ENCODE results near the gene NDUFAF3. TPM values are rescaled to one million over a fixed set of nuclear protein-coding genes. Genes with fewer than 3 reads are reported as not detected.
A peak's percentile ranks its signal among the peaks of the same experiment; 100 is the strongest.

NDUFAF3 gene
- total RNA-seq, 2 donors from 2014 or later = 32.9 to 39.1 TPM

DNA sequence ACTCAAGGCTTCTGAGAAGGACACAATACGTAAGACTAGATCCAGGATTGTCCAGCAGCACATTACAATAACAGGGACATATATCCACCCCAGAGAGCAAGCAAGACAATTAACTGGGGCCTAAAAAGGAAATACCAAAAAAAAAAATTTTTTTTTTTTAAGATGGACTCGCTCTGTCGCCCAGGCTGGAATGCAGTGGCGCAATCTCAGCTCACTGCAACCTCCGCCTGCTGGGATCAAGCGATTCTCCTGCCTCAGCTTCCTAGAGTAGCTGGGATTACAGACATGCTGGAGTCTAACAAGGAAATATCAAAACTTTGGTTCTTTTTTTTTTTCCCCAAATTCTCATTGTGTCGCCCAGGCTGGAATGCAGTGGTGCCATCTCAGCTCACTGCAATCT is 36.1 kb downstream of the NDUFAF3 start:
- WGBS, 2 experiments (ENCODE audit: insufficient coverage in 1 of 2, insufficient read length in 1 of 2) = 89 to 94% methylated on average over 7 of the region's 7 CpGs
- Histone ChIP-seq H3K27ac (ENCODE audit: low read depth, low read length) (no peak overlapping the region), H3K27me3 (ENCODE audit: control insufficient read depth, insufficient read depth, low read length, poor library complexity, severe bottlenecking) (no peaks in the 10 kb centered on the region), H3K36me3 (ENCODE audit: control insufficient read depth, insufficient read depth, low read length) (peaks cover 84% of the 10 kb centered on the region), H3K9ac (ENCODE audit: extremely low read depth, low read length, poor library complexity, severe bottlenecking) (no peak overlapping the region), H3K4me1 (ENCODE audit: control insufficient read depth, insufficient read depth, low read length) (no peaks in the 10 kb centered on the region), H3K4me3 (ENCODE audit: low read length) (no peak overlapping the region), H3K9me3 (ENCODE audit: control insufficient read depth, low read length) (no peaks in the 10 kb centered on the region)
- TF ChIP-seq, protein P1, sequence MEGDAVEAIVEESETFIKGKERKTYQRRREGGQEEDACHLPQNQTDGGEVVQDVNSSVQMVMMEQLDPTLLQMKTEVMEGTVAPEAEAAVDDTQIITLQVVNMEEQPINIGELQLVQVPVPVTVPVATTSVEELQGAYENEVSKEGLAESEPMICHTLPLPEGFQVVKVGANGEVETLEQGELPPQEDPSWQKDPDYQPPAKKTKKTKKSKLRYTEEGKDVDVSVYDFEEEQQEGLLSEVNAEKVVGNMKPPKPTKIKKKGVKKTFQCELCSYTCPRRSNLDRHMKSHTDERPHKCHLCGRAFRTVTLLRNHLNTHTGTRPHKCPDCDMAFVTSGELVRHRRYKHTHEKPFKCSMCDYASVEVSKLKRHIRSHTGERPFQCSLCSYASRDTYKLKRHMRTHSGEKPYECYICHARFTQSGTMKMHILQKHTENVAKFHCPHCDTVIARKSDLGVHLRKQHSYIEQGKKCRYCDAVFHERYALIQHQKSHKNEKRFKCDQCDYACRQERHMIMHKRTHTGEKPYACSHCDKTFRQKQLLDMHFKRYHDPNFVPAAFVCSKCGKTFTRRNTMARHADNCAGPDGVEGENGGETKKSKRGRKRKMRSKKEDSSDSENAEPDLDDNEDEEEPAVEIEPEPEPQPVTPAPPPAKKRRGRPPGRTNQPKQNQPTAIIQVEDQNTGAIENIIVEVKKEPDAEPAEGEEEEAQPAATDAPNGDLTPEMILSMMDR (conservative IDR thresholded peaks at IDR 0.05) = no peak
- Mint-ChIP-seq H3K27me3 (ENCODE audit: insufficient read depth) (no peaks in the 10 kb centered on the region), H3K9me3 (no peaks in the 10 kb centered on the region), H3K36me3 (ENCODE audit: low read depth) (peaks cover 68% of the 10 kb centered on the region), H3K27ac (no peak overlapping the region), H3K4me3 (no peak overlapping the region), H3K4me1 (no peaks in the 10 kb centered on the region)
- no peak for DNase-seq

Small RNA genes lying within 50 kb of the gene (microRNA-seq; reads per million reads assigned to microRNA genes)
- gene MIR191 (ENCODE audit: borderline microRNAs expressed) = 1,572 reads per million, percentile 95 among the genes with 10 or more reads in this experiment
- 1,519 reads per million, percentile 95 among the genes with 10 or more reads in this experiment for gene MIR425 (ENCODE audit: borderline microRNAs expressed)

Other genes with a start within 250 kb of the NDUFAF3 start
- gene PRKAR2A, start 174.2 kb upstream of the NDUFAF3 start, total RNA-seq = 10 to 100 TPM; 38.9 to 41.2 TPM
- gene SLC25A20, start 123.2 kb upstream of the NDUFAF3 start, total RNA-seq = 1 to 10 TPM; 5.0 to 6.7 TPM
- 100 to 1,000 TPM in 1 of 2 donors, 10 to 100 TPM in 1; 86.6 to 113 TPM for gene ARIH2, start 103.3 kb upstream of the NDUFAF3 start, total RNA-seq
- gene P4HTM, start 31.9 kb upstream of the NDUFAF3 start, total RNA-seq = 10 to 100 TPM; 12.4 to 17.6 TPM
- 100 to 1,000 TPM; 106 to 166 TPM for gene WDR6, start 14.7 kb upstream of the NDUFAF3 start, total RNA-seq
- gene DALRD3, start 3.5 kb upstream of the NDUFAF3 start, total RNA-seq = 10 to 100 TPM; 40.8 to 41.9 TPM
- 100 to 1,000 TPM; 180 to 195 TPM for gene IMPDH2, start 7.3 kb downstream of the NDUFAF3 start, total RNA-seq
- 100 to 1,000 TPM; 127 to 155 TPM for gene QRICH1, start 72.0 kb downstream of the NDUFAF3 start, total RNA-seq
- 100 to 1,000 TPM; 314 to 358 TPM for gene QARS1, start 82.6 kb downstream of the NDUFAF3 start, total RNA-seq
- 10 to 100 TPM; 61.5 to 63.2 TPM for gene USP19, start 98.7 kb downstream of the NDUFAF3 start, total RNA-seq
- gene LAMB2, start 110.9 kb downstream of the NDUFAF3 start, total RNA-seq = 10 to 100 TPM; 83.6 to 97.8 TPM
- gene CCDC71, start 144.2 kb downstream of the NDUFAF3 start, total RNA-seq = 10 to 100 TPM; 23.4 to 25.7 TPM
- 10 to 100 TPM; 33.5 to 36.1 TPM for gene KLHDC8B, start 149.5 kb downstream of the NDUFAF3 start, total RNA-seq